Mammary epithelial cell (primary cell): ENCODE measurements around the gene SLC45A1.

Experiments
- CTCF ChIP-seq, 2 donors: IDR thresholded peaks in 1 of 2; conservative IDR thresholded peaks in 1 of 2; 2 replicates each; pipeline ENCODE4 v1.5.1; 2011 to 2012; ENCODE audit warnings: inconsistent platforms in 2 of 2, low read length in 2 of 2, mild to moderate bottlenecking in 2 of 2, control low read depth in 1 of 2, low read depth in 1 of 2; ENCODE audit not compliant: insufficient read depth in 1 of 2; ENCODE audit errors: extremely low read depth in 1 of 2
- EZH2 ChIP-seq: IDR thresholded peaks from 2 replicates; pipeline ENCODE4 v1.6.1; 2012; ENCODE audit warnings: low read length, inconsistent platforms, borderline replicate concordance

GRCh38 chr1:8359617-8360481 lies 41.9 kb downstream of the SLC45A1 start:
- TF ChIP-seq CTCF (conservative IDR thresholded peaks at IDR 0.05 in 1 of 2, IDR thresholded peaks at IDR 0.05 in 1 of 2; ENCODE audit: extremely low read depth in 1 of 2, insufficient read depth in 1 of 2, low read depth in 1 of 2, low read length in 2 of 2) = no peak
- TF ChIP-seq EZH2 = no peak
